Measurements from ENCODE around the gene SLC43A2. TPM values are rescaled to one million over a fixed set of nuclear protein-coding genes. Genes with fewer than 3 reads are reported as not detected.

SLC43A2 gene
- total and polyA plus RNA-seq, 2 of the 13 experiments (the other 11 are each of a cell fraction or from before 2014, with no cell fraction given), result 7.3 to 20.0 TPM

- TF ChIP-seq ZHX2 (IDR thresholded peaks at IDR 0.05; ENCODE audit: low read depth), result 0 out of 2 replicates have a peak, but pooled peaks have one; percentile 39
- TF ChIP-seq ZHX2 (CRISPR knock-in tag; IDR thresholded peaks at IDR 0.05; ENCODE audit: borderline replicate concordance), result no peak
- TF ChIP-seq TFDP1 (CRISPR knock-in tag; IDR thresholded peaks at IDR 0.05; ENCODE audit: borderline replicate concordance), result peak; percentile 76
- TF ChIP-seq ZNF704 (CRISPR knock-in tag; IDR thresholded peaks at IDR 0.05; ENCODE audit: borderline replicate concordance), result no peak
- 0 out of 3 replicates have a peak, but pooled peaks have one; percentile 21 for TF ChIP-seq MXI1 (IDR thresholded peaks at IDR 0.05; ENCODE audit: borderline replicate concordance, low read depth, low read length)
- no peak for TF ChIP-seq ZBTB10 (CRISPR knock-in tag; IDR thresholded peaks at IDR 0.05; ENCODE audit: borderline replicate concordance)
- 0 out of 2 replicates have a peak, but pooled peaks have one; percentile 47 for TF ChIP-seq SMYD3 (CRISPR knock-in tag; IDR thresholded peaks at IDR 0.05)
- no peak for TF ChIP-seq DR1 (CRISPR knock-in tag; IDR thresholded peaks at IDR 0.05)
- peak; percentile 76 for TF ChIP-seq MAX (IDR thresholded peaks at IDR 0.05)
- no peak for TF ChIP-seq ZBTB7A (CRISPR knock-in tag; IDR thresholded peaks at IDR 0.05)
- peak; percentile 63; the same call in 1 of the 2 replicates for TF ChIP-seq ZBTB20 (CRISPR knock-in tag; IDR thresholded peaks at IDR 0.05; ENCODE audit: borderline replicate concordance, low read depth)
- TF ChIP-seq PBX3 (CRISPR knock-in tag; IDR thresholded peaks at IDR 0.05; ENCODE audit: borderline replicate concordance), result no peak
- no peak for TF ChIP-seq GPBP1L1 (CRISPR knock-in tag; IDR thresholded peaks at IDR 0.05)
- TF ChIP-seq ZNF614 (CRISPR knock-in tag; IDR thresholded peaks at IDR 0.05; ENCODE audit: borderline replicate concordance), result peak; percentile 71; the same call in 1 of the 2 replicates
Measured at GRCh38 chr17:1597861-1598342, 30.7 kb downstream of the SLC43A2 start (continued).

Data from HepG2 (cell line).